IMR-90 (cell line): ENCODE results near the gene RDH13. TPM values are rescaled to one million over a fixed set of nuclear protein-coding genes. Genes with fewer than 3 reads are reported as not detected.

Source experiments
- ATAC-seq: fragments of 200-7000 bp; cut with Tn5 transposase; 2 replicates; pipeline ENCODE4 v1.9.1; 2020; ENCODE audit warnings: low read depth, mild to moderate bottlenecking, moderate library complexity
- BruUV-seq: library from RNA; stranded (reverse); fragments of 400-500 nt; replicated peaks from 2 replicates; lab custom pipeline; 2021; lab: Mats Ljungman, UMichigan
- CTCF ChIA-PET: fragments of 300-600 bp; formaldehyde crosslinking; extraction: SDS; loops from one replicate; lab custom pipeline; 2021; ENCODE audit warnings: antibody characterized with exemption; lab: Yijun Ruan, JAX
- POLR2A ChIA-PET: fragments of 300-600 bp; sonication (Branson Sonifier 250); formaldehyde crosslinking; loops from one replicate; lab custom pipeline; 2022; ENCODE audit warnings: antibody characterized with exemption; ENCODE audit not compliant: unreplicated experiment; lab: Charles Lee
- DNase-seq: peaks from one replicate; pipeline ENCODE4 v3.0.0; 2013
- H2AFZ ChIP-seq: replicated peaks from 2 replicates; pipeline ENCODE3; 2013; ENCODE audit warnings: low read length, mild to moderate bottlenecking; ENCODE audit not compliant: poor library complexity
- H2AK5ac ChIP-seq: 2 replicates; pipeline ENCODE4 v1.6.1; 2013; ENCODE audit warnings: low read depth, low read length, inconsistent platforms
- H2AK9ac ChIP-seq: replicated peaks from 2 replicates; pipeline ENCODE3; 2013; ENCODE audit warnings: mild to moderate bottlenecking, low read depth, low read length, moderate library complexity; ENCODE audit not compliant: poor library complexity
- H2BK120ac ChIP-seq: 2 replicates; pipeline ENCODE4 v1.6.1; 2013; ENCODE audit warnings: low read depth, low read length, inconsistent platforms
- H2BK15ac ChIP-seq: 3 replicates; pipeline ENCODE4 v1.6.1; 2013; ENCODE audit warnings: low read depth, low read length, inconsistent platforms
- H2BK20ac ChIP-seq: 2 replicates; pipeline ENCODE4 v1.6.1; 2013; ENCODE audit warnings: low read depth, mild to moderate bottlenecking, inconsistent platforms, low read length, moderate library complexity
- H2BK5ac ChIP-seq: 2 replicates; pipeline ENCODE4 v1.6.1; 2013; ENCODE audit warnings: mild to moderate bottlenecking, low read depth, low read length, inconsistent platforms; ENCODE audit not compliant: poor library complexity, severe bottlenecking
- H3K14ac ChIP-seq: replicated peaks from 2 replicates; pipeline ENCODE4 v1.6.1; 2013; ENCODE audit warnings: low read depth, low read length, inconsistent platforms
- H3K18ac ChIP-seq: 2 replicates; pipeline ENCODE4 v1.6.1; 2013; ENCODE audit warnings: low read depth, low read length, control low read depth
- H3K23ac ChIP-seq: 2 replicates; pipeline ENCODE4 v1.6.1; 2013; ENCODE audit warnings: low read depth, low read length, inconsistent platforms
- H3K27ac ChIP-seq: 2 replicates; pipeline ENCODE4 v1.5.1; 2013; ENCODE audit warnings: mild to moderate bottlenecking, control low read depth, low read length; ENCODE audit not compliant: insufficient read depth
- H3K27me3 ChIP-seq: 2 replicates; pipeline ENCODE4 v1.6.1; 2013; ENCODE audit warnings: low read length; ENCODE audit not compliant: control insufficient read depth, insufficient read depth
- H3K36me3 ChIP-seq: 2 replicates; pipeline ENCODE4 v1.6.1; 2013; ENCODE audit warnings: low read length, mixed read lengths; ENCODE audit not compliant: control insufficient read depth, insufficient read depth
- H3K4ac ChIP-seq: 2 replicates; pipeline ENCODE4 v1.6.1; 2013; ENCODE audit warnings: low read depth, low read length, inconsistent platforms
- H3K4me1 ChIP-seq: 2 replicates; pipeline ENCODE4 v1.6.1; 2013; ENCODE audit warnings: low read length, mixed read lengths; ENCODE audit not compliant: control insufficient read depth, insufficient read depth
- H3K4me2 ChIP-seq: 2 replicates; pipeline ENCODE4 v1.6.1; 2013; ENCODE audit warnings: low read depth, mild to moderate bottlenecking, control low read depth, low read length, moderate library complexity
- H3K4me3 ChIP-seq: 2 replicates; pipeline ENCODE4 v1.5.1; 2013; ENCODE audit warnings: low read depth, mild to moderate bottlenecking, control low read depth, low read length, moderate library complexity; ENCODE audit not compliant: insufficient read depth
- H3K56ac ChIP-seq: 2 replicates; pipeline ENCODE4 v1.6.1; 2013; ENCODE audit warnings: low read length, inconsistent platforms; ENCODE audit not compliant: insufficient read depth; ENCODE audit errors: extremely low read depth
- H3K79me1 ChIP-seq, 2 experiments: 2 replicates each; pipeline ENCODE4 v1.6.1; 2013; ENCODE audit warnings: low read length in 2 of 2, inconsistent platforms in 1 of 2, low read depth in 1 of 2
- H3K9ac ChIP-seq: 2 replicates; pipeline ENCODE4 v1.6.1; 2013; ENCODE audit warnings: low read depth, low read length, control low read depth
- H3K9me1 ChIP-seq: 2 replicates; pipeline ENCODE4 v1.6.1; 2013; ENCODE audit warnings: low read length, inconsistent platforms; ENCODE audit not compliant: insufficient read depth
- H3K9me3 ChIP-seq: 2 replicates; pipeline ENCODE4 v1.6.1; 2013; ENCODE audit warnings: low read length; ENCODE audit not compliant: control insufficient read depth, insufficient read depth
- H4K20me1 ChIP-seq: 2 replicates; pipeline ENCODE4 v1.6.1; 2013; ENCODE audit warnings: low read length, inconsistent platforms; ENCODE audit not compliant: insufficient read depth
- H4K5ac ChIP-seq: 2 replicates; pipeline ENCODE4 v1.6.1; 2013; ENCODE audit warnings: mild to moderate bottlenecking, low read depth, low read length, control low read depth
- H4K8ac ChIP-seq, 2 experiments: 2 replicates each; pipeline ENCODE4 v1.6.1; 2013; ENCODE audit warnings: low read depth in 2 of 2, low read length in 2 of 2, control low read depth in 1 of 2, inconsistent platforms in 1 of 2
- H4K91ac ChIP-seq: 2 replicates; pipeline ENCODE4 v1.6.1; 2013; ENCODE audit warnings: low read depth, low read length, inconsistent platforms; ENCODE audit not compliant: insufficient read depth
- BHLHE40 ChIP-seq: fragments of 150-350 bp; IDR thresholded peaks from 2 replicates; pipeline ENCODE4 v1.6.1; 2016; ENCODE audit warnings: mild to moderate bottlenecking, low read depth, low read length
- CEBPB ChIP-seq: IDR thresholded peaks from 2 replicates; pipeline ENCODE4 v1.6.1; 2012; ENCODE audit warnings: low read depth, low read length, improper control_type of control experiment
- CHD1 ChIP-seq: IDR thresholded peaks from 2 replicates; pipeline ENCODE4 v1.6.1; 2012; ENCODE audit warnings: low read depth, low read length, improper control_type of control experiment
- FOS ChIP-seq: fragments of 150-350 bp; IDR thresholded peaks from 2 replicates; pipeline ENCODE4 v1.6.1; 2016; ENCODE audit warnings: low read depth, low read length
- MAFK ChIP-seq: IDR thresholded peaks from 2 replicates; pipeline ENCODE4 v1.6.1; 2012; ENCODE audit warnings: low read depth, low read length, improper control_type of control experiment
- MXI1 ChIP-seq: IDR thresholded peaks from 2 replicates; pipeline ENCODE4 v1.6.1; 2012; ENCODE audit warnings: low read depth, mild to moderate bottlenecking, low read length, moderate library complexity, borderline replicate concordance
- SMC3 ChIP-seq: fragments of 150-350 bp; IDR thresholded peaks from 2 replicates; pipeline ENCODE4 v1.6.1; 2016; ENCODE audit warnings: low read depth, mild to moderate bottlenecking, antibody characterized with exemption, low read length, moderate library complexity
- USF2 ChIP-seq: fragments of 150-350 bp; IDR thresholded peaks from 2 replicates; pipeline ENCODE4 v1.6.1; 2017; ENCODE audit warnings: mild to moderate bottlenecking, antibody characterized with exemption, low read length, low read depth
- WGBS, 2 experiments: methylation state at CpG; one replicate each; pipeline versions ENCODE4 v1.1.5 to v1.1.7; 2013; ENCODE audit warnings: missing lambda C conversion rate in 2 of 2; ENCODE audit not compliant: insufficient read length in 1 of 2; ENCODE audit errors: extremely low coverage in 2 of 2; 5-methylcytosine and 5-hydroxymethylcytosine counted together
- dilution Hi-C: fragments of 300-500 bp; cut with HindIII; formaldehyde crosslinking; loops from one replicate; pipeline ENCODE4 v1.14.3; 2018; ENCODE audit warnings: low sequenced_read_pairs; ENCODE audit not compliant: unreplicated experiment
- in situ Hi-C: fragments of 300-500 bp; cut with MboI; formaldehyde crosslinking; loops from 3 replicates; pipeline ENCODE4 v1.14.3; 2019; ENCODE audit warnings: low sequenced_read_pairs, inconsistent platforms, mixed read lengths
- intact Hi-C: fragments of 100-400 bp; cut with micrococcal nuclease; formaldehyde crosslinking; loops from 2 replicates; pipeline ENCODE4 v1.10.0; 2022
- polyA plus RNA-seq, 3 experiments: library from polyadenylated mRNA; depleted of rRNA; stranded (reverse); fragments of >200 nt; gene quantifications; 2 replicates each; pipeline ENCODE4 v1.2.3, GENCODE V29; 2012; ENCODE audit warnings: low replicate concordance in 1 of 3
- total RNA-seq: library from RNA; depleted of rRNA; stranded (reverse); fragments of >200 nt; gene quantifications from 2 replicates; pipeline ENCODE4 v1.2.3, GENCODE V29; 2012

Gene RDH13
- total and polyA plus RNA-seq, 2 of the 4 experiments (the other 2 are of a cell fraction) = 7.5 to 7.8 TPM

GRCh38 chr19:55036058-55036457 lies 26.9 kb downstream of the RDH13 start:
- no peak overlapping the region for H4K8ac ChIP-seq
- in situ Hi-C loops (no loop called here), dilution Hi-C loops (no loop called here), intact Hi-C loops (no loop called here)
- no peak overlapping the region for H2AK9ac ChIP-seq
- no peaks in the 10 kb centered on the region for H3K79me1 ChIP-seq
- H3K18ac ChIP-seq = no peak overlapping the region
- no peaks in the 10 kb centered on the region for H3K9me1 ChIP-seq
- H3K27me3 ChIP-seq = no peaks in the 10 kb centered on the region
- CTCF ChIA-PET = no interaction called here
- H4K5ac ChIP-seq = no peak overlapping the region
- no peaks in the 10 kb centered on the region for H3K36me3 ChIP-seq
- H2AFZ ChIP-seq = no peak overlapping the region
- DNase-seq = no peak
- no TSS peak for BruUV-seq
- no CpG with 5 or more reads among the region's 2 CpGs for WGBS, 2 experiments
- no peak overlapping the region for H3K23ac ChIP-seq
- H3K56ac ChIP-seq = no peak overlapping the region
- no peak overlapping the region for H2BK20ac ChIP-seq
- no peak overlapping the region for H2BK120ac ChIP-seq
- H3K14ac ChIP-seq = no peak overlapping the region
- H3K4me2 ChIP-seq = no peak overlapping the region
- no peak overlapping the region for H4K91ac ChIP-seq
- no peak for ATAC-seq
- no peak overlapping the region for H3K27ac ChIP-seq
- H3K4me3 ChIP-seq = no peak overlapping the region
- H3K4ac ChIP-seq = no peak overlapping the region
- H2AK5ac ChIP-seq = no peak overlapping the region
- H4K20me1 ChIP-seq = no peaks in the 10 kb centered on the region
- no peak overlapping the region for H2BK5ac ChIP-seq
- TF ChIP-seq CHD1 (no peak), USF2 (no peak), CEBPB (no peak), MXI1 (no peak), SMC3 (no peak), MAFK (no peak), FOS (no peak), BHLHE40 (no peak)
- POLR2A ChIA-PET = no interaction called here
- H3K9me3 ChIP-seq = peaks cover 10% of the 10 kb centered on the region; the same call in 1 of the 2 replicates
- no peaks in the 10 kb centered on the region for H3K4me1 ChIP-seq
- no peak overlapping the region for H3K9ac ChIP-seq
- no peak overlapping the region for H2BK15ac ChIP-seq
